ENCODE results near the gene TUT4. TPM values are rescaled to one million over a fixed set of nuclear protein-coding genes. Genes with fewer than 3 reads are reported as not detected.

The TUT4 gene
- total and polyA plus RNA-seq, 2 experiments from 2014 or later = 69.9 to 116 TPM

DNA sequence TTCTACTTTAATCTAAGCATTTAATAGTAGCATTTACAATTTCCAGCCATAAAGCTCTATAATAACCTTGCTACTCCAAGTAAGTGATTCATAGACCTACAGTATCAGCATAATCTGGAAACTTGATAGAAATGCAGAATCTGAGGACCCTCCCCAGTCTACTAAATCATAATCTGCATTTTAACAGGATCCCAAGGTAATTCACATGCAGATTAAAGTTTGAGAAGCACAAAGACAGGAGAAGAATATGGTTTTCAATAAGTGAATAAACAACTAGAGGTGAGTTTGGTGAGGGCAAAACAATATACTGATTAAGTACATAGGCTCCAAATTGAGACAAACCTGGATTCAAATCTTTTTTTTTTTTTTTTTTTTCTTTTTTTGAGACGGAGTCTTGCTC, 91.1 kb downstream of the TUT4 start:
- Histone ChIP-seq H4K20me1 (replicated peaks; ENCODE audit: insufficient read depth) (no peaks in the 10 kb centered on the region), H3K4me3 (0 out of 2 replicates have a peak overlapping the region, but pooled peaks have one; percentile 12), H3F3A (replicated peaks; ENCODE audit: low read depth) (no peaks in the 10 kb centered on the region), H2AFZ (no peak overlapping the region), H3K9me2 (ENCODE audit: insufficient read depth) (no peaks in the 10 kb centered on the region), H3K27ac (ENCODE audit: low read depth) (no peak overlapping the region), H3K4me2 (peak overlapping the region; percentile 56), H3K4me1 (ENCODE audit: insufficient read depth) (peaks cover 36% of the 10 kb centered on the region), H3K27me3 (ENCODE audit: insufficient read depth) (no peaks in the 10 kb centered on the region), H3K79me2 (replicated peaks; ENCODE audit: insufficient read depth) (no peaks in the 10 kb centered on the region), H3K36me3 (ENCODE audit: insufficient read depth) (no peaks in the 10 kb centered on the region)
- peaks cover 18% of the 10 kb centered on the region for H3K36me3 Mint-ChIP-seq (ENCODE audit: low read depth)
- DNase-seq (ENCODE audit: low spot score) = no peak
- peaks cover 4% of the 10 kb centered on the region for H3K27me3 Mint-ChIP-seq (ENCODE audit: insufficient read depth, low read depth, poor library complexity)
- 0 out of 2 replicates have a peak, but pooled peaks have one; percentile 24 for TF ChIP-seq NANOG (IDR thresholded peaks at IDR 0.05; ENCODE audit: borderline replicate concordance)
- TF ChIP-seq JUNB (IDR thresholded peaks at IDR 0.05; ENCODE audit: unreplicated experiment) = no peak
- H3K4me1 Mint-ChIP-seq = peaks cover 27% of the 10 kb centered on the region
- ATAC-seq = no peak
- peak overlapping the region; percentile 2; the same call in 1 of the 2 replicates for H3K27ac Mint-ChIP-seq
- no peak overlapping the region; the same call in 2 of the 3 replicates for H3K4me3 Mint-ChIP-seq
- H3K9me3 Mint-ChIP-seq = no peaks in the 10 kb centered on the region; the same call in 2 of the 3 replicates

DNA sequence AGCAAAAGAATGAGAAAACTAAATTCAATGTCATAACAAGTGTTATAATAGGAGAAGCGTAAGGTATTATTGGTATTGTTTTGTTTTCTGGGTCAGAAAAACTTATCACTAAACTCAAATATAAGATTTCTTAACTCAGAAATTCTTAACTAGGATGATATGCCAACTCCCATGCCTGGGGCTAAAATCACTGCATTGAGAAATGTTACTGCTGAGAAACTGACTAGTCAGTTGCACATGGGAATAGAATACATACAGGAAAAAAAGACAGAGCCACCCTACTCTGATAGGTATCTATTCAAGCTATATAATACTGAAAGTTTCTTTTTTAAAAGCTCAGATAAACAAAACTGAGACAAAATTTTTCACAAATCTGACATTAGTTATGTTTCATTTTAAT, 92.2 kb downstream of the TUT4 start:
- Histone ChIP-seq H3F3A (replicated peaks; ENCODE audit: low read depth) (no peaks in the 10 kb centered on the region), H3K4me3 (no peak overlapping the region), H3K79me2 (replicated peaks; ENCODE audit: insufficient read depth) (no peaks in the 10 kb centered on the region), H3K36me3 (ENCODE audit: insufficient read depth) (no peaks in the 10 kb centered on the region), H3K9me2 (ENCODE audit: insufficient read depth) (no peaks in the 10 kb centered on the region), H3K27ac (ENCODE audit: low read depth) (no peak overlapping the region), H3K4me1 (ENCODE audit: insufficient read depth) (peaks cover 36% of the 10 kb centered on the region), H4K20me1 (replicated peaks; ENCODE audit: insufficient read depth) (no peaks in the 10 kb centered on the region), H3K4me2 (no peak overlapping the region), H2AFZ (no peak overlapping the region), H3K27me3 (ENCODE audit: insufficient read depth) (no peaks in the 10 kb centered on the region)
- H3K27me3 Mint-ChIP-seq (ENCODE audit: insufficient read depth, low read depth, poor library complexity) = peaks cover 4% of the 10 kb centered on the region
- peaks cover 26% of the 10 kb centered on the region for H3K36me3 Mint-ChIP-seq (ENCODE audit: low read depth)
- H3K4me3 Mint-ChIP-seq = no peak overlapping the region
- no peak overlapping the region for H3K27ac Mint-ChIP-seq
- DNase-seq (ENCODE audit: low spot score) (no peak), ATAC-seq (no peak)
- peaks cover 27% of the 10 kb centered on the region for H3K4me1 Mint-ChIP-seq
- H3K9me3 Mint-ChIP-seq = no peaks in the 10 kb centered on the region; the same call in 2 of the 3 replicates
- no peak for TF ChIP-seq NANOG (IDR thresholded peaks at IDR 0.05; ENCODE audit: borderline replicate concordance)
- TF ChIP-seq CREB1 (CRISPR knock-in tag; IDR thresholded peaks at IDR 0.05; ENCODE audit: low read depth) = no peak
- no peak for TF ChIP-seq POLR2AphosphoS5 (IDR thresholded peaks at IDR 0.05; ENCODE audit: low read depth)
- TF ChIP-seq JUNB (IDR thresholded peaks at IDR 0.05; ENCODE audit: unreplicated experiment) = no peak
- no peak for TF ChIP-seq ZNF114 (CRISPR knock-in tag; IDR thresholded peaks at IDR 0.05)
- no peak for TF ChIP-seq EZH2phosphoT487 (IDR thresholded peaks at IDR 0.05; ENCODE audit: unreplicated experiment)
- TF ChIP-seq, protein P1, sequence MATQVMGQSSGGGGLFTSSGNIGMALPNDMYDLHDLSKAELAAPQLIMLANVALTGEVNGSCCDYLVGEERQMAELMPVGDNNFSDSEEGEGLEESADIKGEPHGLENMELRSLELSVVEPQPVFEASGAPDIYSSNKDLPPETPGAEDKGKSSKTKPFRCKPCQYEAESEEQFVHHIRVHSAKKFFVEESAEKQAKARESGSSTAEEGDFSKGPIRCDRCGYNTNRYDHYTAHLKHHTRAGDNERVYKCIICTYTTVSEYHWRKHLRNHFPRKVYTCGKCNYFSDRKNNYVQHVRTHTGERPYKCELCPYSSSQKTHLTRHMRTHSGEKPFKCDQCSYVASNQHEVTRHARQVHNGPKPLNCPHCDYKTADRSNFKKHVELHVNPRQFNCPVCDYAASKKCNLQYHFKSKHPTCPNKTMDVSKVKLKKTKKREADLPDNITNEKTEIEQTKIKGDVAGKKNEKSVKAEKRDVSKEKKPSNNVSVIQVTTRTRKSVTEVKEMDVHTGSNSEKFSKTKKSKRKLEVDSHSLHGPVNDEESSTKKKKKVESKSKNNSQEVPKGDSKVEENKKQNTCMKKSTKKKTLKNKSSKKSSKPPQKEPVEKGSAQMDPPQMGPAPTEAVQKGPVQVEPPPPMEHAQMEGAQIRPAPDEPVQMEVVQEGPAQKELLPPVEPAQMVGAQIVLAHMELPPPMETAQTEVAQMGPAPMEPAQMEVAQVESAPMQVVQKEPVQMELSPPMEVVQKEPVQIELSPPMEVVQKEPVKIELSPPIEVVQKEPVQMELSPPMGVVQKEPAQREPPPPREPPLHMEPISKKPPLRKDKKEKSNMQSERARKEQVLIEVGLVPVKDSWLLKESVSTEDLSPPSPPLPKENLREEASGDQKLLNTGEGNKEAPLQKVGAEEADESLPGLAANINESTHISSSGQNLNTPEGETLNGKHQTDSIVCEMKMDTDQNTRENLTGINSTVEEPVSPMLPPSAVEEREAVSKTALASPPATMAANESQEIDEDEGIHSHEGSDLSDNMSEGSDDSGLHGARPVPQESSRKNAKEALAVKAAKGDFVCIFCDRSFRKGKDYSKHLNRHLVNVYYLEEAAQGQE (IDR thresholded peaks at IDR 0.05; ENCODE audit: unreplicated experiment) = no peak
- no peak for TF ChIP-seq ETS1 (IDR thresholded peaks at IDR 0.05)
- TF ChIP-seq ZNF331 (CRISPR knock-in tag; IDR thresholded peaks at IDR 0.05; ENCODE audit: low read depth) = no peak
- TF ChIP-seq, protein P2, sequence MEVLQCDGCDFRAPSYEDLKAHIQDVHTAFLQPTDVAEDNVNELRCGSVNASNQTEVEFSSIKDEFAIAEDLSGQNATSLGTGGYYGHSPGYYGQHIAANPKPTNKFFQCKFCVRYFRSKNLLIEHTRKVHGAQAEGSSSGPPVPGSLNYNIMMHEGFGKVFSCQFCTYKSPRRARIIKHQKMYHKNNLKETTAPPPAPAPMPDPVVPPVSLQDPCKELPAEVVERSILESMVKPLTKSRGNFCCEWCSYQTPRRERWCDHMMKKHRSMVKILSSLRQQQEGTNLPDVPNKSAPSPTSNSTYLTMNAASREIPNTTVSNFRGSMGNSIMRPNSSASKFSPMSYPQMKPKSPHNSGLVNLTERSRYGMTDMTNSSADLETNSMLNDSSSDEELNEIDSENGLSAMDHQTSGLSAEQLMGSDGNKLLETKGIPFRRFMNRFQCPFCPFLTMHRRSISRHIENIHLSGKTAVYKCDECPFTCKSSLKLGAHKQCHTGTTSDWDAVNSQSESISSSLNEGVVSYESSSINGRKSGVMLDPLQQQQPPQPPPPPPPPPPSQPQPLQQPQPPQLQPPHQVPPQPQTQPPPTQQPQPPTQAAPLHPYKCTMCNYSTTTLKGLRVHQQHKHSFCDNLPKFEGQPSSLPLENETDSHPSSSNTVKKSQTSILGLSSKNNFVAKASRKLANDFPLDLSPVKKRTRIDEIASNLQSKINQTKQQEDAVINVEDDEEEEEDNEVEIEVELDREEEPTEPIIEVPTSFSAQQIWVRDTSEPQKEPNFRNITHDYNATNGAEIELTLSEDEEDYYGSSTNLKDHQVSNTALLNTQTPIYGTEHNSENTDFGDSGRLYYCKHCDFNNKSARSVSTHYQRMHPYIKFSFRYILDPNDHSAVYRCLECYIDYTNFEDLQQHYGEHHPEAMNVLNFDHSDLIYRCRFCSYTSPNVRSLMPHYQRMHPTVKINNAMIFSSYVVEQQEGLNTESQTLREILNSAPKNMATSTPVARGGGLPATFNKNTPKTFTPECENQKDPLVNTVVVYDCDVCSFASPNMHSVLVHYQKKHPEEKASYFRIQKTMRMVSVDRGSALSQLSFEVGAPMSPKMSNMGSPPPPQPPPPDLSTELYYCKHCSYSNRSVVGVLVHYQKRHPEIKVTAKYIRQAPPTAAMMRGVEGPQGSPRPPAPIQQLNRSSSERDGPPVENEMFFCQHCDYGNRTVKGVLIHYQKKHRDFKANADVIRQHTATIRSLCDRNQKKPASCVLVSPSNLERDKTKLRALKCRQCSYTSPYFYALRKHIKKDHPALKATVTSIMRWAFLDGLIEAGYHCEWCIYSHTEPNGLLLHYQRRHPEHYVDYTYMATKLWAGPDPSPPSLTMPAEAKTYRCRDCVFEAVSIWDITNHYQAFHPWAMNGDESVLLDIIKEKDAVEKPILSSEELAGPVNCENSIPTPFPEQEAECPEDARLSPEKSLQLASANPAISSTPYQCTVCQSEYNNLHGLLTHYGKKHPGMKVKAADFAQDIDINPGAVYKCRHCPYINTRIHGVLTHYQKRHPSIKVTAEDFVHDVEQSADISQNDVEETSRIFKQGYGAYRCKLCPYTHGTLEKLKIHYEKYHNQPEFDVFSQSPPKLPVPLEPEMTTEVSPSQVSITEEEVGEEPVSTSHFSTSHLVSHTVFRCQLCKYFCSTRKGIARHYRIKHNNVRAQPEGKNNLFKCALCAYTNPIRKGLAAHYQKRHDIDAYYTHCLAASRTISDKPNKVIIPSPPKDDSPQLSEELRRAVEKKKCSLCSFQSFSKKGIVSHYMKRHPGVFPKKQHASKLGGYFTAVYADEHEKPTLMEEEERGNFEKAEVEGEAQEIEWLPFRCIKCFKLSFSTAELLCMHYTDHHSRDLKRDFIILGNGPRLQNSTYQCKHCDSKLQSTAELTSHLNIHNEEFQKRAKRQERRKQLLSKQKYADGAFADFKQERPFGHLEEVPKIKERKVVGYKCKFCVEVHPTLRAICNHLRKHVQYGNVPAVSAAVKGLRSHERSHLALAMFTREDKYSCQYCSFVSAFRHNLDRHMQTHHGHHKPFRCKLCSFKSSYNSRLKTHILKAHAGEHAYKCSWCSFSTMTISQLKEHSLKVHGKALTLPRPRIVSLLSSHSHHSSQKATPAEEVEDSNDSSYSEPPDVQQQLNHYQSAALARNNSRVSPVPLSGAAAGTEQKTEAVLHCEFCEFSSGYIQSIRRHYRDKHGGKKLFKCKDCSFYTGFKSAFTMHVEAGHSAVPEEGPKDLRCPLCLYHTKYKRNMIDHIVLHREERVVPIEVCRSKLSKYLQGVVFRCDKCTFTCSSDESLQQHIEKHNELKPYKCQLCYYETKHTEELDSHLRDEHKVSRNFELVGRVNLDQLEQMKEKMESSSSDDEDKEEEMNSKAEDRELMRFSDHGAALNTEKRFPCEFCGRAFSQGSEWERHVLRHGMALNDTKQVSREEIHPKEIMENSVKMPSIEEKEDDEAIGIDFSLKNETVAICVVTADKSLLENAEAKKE (CRISPR knock-in tag; IDR thresholded peaks at IDR 0.05) = no peak
- no peak for TF ChIP-seq EZH2 (IDR thresholded peaks at IDR 0.05; ENCODE audit: low read depth, unreplicated experiment)

All from GM23338 (cell line).